ENCODE data around the gene TMEM132C. TPM values are rescaled to one million over a fixed set of nuclear protein-coding genes. Genes with fewer than 3 reads are reported as not detected.
"Not testable (repeated sequence)": the region's sequence is repeated elsewhere in the genome, so short reads cannot be mapped to it uniquely, and the experiment has no call there.

Gene TMEM132C
- 0.06 TPM in 2 replicates for total RNA-seq (2014; rRNA removed; shearing (Covaris generic))

DNA sequence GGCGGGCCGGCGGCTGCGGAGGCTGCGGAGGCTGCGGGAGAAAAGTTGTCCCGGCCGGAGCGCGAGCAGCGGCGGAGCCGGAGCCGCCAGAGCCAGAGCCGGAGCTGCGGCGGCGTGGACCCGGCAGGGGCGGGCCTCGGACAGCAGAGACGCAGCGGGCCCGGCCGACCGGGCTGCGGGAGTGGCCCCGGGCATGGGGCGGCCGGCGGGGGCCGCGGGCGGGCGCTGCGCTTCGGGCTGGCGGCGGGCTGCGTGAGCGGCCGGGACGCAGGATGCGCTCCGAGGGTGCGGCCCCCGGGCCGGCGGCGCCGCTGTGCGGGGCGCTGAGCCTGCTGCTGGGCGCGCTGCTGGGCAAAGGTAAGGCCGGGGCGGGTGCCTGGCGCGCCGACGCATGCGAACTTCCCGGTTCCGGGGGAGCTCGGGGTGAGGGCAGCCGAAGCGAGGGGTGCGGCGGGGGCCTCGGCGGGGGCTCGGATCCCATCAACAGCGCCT, at the start of gene TMEM132C:
Gene TMEM132C, plus strand, starts transcription at position 40 of the 492 bp plus-strand sequence. Its CDS starts 233 bp downstream, at position 273.
- no peak for DNase-seq (ENCODE audit: low spot score)

DNA sequence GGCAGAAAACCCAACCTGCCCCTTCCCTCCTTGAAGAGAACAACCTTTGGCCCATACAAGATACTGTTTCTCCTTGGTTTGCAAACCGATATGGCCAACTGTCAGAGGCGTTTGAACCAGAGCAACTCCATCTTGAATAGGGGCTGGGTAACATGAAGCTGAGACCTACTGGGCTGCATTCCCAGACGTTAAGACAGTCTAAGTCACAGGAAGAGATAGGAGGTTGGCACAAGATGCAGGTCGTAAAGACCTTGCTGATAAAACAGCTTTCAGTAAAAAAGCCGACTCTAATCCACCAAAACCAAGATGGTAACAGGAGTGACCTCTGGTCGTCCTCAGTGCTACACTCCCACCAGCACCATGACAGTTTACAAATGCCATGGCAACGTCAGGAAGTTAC, 42.7 kb upstream of the TMEM132C start:
- no peak for DNase-seq (ENCODE audit: low spot score)

DNA sequence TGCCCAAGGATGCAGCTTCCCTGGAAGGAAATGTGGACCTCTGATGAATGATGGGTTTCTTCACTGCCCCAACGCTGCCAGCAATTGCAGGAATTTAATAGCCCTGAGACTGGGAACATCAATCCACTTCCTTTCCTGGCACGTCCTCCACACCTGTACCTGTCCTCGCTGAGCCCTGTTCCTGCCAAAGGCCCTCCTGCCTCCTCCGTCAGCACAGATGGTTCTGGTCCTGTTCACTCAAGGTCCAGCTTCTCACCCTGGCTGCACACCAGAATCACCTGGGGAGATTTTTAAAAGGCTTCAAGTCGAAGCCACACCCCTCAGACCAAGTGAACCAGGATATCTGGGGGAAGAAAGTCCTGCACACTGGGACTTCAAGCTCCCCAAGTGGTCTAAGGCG, 38.4 kb upstream of the TMEM132C start:
- DNase-seq (ENCODE audit: low spot score) = no peak

DNA sequence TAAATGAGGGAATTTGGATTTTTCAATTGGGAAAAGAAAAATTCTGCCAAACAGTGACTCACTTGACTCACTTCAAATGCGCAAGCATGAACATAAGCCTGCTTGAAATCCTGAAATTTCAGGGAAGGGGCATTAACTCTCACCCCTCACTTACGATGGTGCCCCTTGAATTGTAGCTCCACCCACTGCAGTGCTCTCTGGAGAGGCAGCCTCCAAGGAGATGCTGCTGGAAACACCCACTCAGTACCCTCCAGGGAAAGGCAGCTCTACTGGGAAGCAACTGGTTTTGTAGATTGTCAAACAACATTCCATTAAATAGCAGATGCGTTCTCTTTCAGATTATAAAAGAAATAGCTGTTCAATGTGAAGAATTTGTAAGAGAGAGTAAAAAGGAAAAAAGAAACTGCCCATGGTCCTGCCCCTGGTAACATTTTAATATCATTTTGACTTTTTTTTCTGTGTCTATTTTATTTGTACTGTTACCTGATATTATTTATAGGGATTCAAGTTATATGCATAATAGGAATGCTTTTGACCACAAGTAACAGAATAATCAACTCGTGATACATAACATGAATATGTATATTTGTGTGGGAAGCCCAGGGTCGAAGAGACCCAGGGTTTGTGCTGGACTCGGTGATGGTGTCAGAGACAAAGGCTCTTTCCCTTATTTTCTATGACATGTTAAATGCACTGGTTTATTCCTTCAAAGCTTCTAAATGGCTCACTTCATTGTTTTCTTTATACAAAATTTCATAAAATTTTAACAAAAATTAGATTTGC, 31.1 kb upstream of the TMEM132C start:
- no peak for DNase-seq (ENCODE audit: low spot score)

DNA sequence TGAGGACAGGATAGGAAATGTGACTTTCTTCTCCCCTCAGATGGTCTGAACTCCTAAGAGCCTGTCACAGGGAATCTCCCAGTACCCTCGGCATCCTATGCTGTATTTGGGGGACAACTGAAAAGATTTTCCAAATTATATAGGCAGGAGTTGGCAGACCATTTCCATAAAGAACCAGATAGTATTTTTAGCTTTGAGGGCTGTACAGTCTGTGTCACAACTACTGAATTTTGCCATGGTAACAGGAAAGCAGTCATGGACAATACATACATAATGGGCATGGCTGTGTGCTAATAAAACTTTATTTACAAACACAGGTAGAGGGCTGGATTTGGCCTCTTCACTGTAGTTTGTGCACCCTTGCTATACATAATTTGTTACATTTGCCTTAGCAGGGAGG, 30.4 kb upstream of the TMEM132C start:
- DNase-seq (ENCODE audit: low spot score) = no peak

DNA sequence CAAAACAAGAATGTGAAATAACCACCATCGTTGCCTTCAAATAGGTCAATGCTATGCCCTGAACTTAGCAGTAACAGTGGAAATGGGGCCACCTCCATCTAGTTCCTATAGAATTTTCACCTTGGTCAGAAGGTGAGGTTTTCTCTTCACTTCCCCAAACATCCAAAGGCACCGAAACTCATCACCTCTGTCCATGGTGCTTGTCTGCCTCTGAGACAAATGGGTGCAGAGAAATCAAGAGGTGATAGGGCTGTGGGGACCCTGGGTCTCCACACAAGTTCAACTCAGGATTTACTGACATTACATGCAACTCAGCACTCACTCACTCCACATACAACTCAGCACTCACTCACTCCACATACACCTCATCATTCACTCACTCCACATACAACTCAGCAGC, 26.2 kb upstream of the TMEM132C start:
- DNase-seq (ENCODE audit: low spot score) = no peak

DNA sequence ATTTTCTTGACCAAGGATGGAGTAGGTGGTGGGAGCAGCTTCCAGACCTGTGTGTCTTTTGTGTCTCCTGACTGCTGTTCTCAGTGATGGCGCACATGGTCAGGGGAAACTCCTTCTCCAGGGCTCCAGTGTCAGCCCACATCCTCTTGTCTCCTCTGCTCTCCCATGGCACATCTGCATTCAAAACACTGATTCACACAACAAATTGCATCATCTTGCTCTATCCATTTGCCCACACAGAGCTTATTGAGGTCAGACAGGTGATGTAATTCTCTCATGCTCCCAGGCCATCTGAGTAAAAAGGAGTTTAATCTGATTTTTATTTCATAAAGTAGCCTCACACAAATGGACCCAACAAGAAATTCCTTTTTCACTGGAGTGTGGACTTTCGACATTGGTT, 21.8 kb upstream of the TMEM132C start:
- peak; percentile 13 for DNase-seq (ENCODE audit: low spot score)

DNA sequence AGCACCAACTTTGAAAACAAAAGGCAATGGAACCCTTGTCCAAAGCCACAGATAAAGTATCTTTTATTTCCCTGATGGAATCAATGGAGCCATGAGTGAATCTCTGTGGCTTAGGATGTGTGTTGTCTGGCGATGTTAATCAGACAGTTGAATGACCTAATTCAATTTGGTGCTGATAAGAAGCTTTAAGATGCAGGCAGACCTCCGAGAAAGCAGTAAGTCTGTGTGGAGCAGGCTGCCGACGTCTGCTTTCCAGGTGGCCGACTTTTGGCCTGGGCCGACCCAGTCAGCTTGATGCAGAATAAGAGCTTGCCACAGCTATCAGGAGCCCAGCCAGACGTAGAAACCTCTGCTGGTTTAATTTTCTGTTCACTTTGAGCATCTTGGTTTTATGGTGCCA, 21.1 kb upstream of the TMEM132C start:
- no peak for DNase-seq (ENCODE audit: low spot score)

DNA sequence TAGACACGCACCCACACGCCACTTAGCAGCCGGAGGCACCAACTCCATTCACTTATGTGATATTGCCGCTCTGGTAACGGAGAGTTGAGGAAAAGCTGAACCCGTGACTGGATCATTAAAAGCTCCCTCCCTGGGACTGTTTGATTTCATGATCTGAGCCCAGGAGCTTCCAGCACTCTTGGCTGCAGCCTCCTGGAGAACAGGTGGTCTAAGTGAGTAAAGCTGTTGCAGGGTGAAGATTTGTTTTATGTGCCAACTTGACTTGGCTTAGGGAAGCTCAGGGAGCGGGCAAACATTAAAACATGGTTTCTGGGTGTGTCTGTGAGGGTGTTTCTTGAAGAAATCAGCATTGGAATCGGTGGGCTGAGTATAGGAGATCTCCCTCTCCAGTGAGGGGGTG, 16.9 kb upstream of the TMEM132C start:
- DNase-seq (ENCODE audit: low spot score) = no peak

DNA sequence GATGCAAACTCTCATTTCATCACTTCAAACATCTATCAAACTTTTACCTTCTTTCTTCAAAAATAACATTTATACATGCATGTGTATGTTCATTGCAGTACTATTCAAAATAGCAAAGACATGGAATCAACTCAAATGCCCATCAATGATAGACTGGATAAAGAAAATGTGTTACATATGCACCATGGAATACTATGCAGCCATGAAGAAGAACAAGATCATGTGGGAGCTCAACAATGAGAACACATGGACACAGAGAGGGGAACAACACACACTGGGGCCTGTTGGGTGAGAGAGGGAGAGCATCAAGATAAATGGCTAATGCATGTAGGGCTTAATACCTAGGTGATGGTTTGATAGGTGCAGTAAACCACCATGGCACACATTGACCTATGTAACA, 13.1 kb upstream of the TMEM132C start:
- not testable (repeated sequence) for DNase-seq (ENCODE audit: low spot score)

DNA sequence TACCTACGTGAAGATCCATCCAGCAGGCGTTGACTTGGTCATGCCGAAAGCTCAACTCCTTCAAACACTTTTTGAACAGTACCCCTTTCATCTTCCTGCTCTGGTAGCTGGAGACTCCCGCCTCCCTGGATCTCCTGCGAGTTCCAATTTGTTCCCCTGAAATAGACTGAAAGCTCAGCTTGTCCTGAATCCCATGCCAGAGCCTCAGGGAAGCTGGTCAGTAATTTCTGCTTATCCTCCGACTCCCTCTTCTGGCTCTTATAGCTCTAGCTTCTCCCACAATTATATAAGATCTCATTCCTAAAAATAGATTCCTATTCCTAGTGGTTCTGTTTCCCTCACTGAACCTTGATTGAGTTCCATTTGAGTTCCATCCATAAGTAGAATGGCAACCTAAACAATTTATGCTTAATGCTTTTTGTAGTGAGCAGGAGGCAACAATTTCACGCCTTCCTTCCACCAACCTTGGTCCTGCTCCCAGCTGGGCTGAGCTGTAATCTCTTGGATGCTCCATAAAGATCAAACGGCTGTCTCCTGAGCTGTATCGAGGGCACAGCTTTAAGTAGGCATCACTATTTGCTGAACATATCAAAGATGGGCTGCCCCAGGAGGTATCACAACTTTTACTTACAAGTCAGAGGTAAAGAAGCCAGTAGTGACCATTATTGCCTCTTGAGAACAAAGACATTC, 8.0 kb upstream of the TMEM132C start:
- peak; percentile 40 for DNase-seq (ENCODE audit: low spot score)

DNA sequence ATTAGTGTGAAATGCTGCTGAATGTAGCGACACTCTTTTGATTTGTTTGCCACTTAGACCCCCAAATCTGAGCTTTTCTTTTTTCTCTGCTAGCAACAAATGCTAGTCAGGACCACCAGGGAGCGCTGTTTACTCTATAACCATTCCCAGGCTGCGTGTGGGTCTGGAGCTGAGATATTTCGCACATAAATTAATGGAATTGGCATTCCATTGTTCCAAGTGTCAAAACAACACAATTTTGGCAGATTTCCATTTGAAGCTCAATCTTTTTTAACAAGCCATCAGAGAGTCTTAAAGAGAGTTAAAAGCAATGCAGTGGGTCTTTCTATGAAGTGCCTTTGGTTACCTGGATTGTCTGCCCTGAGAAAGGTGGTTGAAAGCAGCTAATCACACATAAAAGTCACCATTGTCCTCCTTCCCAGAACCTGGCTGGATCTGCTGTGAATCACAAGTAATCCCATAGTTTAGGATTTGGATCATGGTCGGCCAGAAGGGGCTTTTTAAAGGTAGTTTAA, 7.4 kb upstream of the TMEM132C start:
- peak; percentile 14 for DNase-seq (ENCODE audit: low spot score)

DNA sequence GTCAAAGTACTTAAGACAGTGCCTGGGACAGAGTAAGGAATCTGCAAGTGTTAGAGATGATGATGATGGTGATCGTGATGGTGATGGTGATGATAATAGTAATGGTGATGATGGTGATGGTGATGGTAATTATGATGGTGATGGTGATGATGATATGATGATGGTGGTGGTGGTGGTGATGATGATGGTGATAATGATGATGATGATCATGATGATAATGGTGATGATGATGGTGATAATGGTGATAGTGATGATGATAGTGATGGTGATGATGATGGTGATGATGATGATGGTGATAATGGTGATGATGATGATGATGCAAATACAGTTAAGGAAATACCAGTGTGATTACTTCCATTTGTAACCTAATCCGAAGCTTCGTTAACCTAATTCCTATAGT, 5.2 kb upstream of the TMEM132C start:
- no peak for DNase-seq (ENCODE audit: low spot score)

DNA sequence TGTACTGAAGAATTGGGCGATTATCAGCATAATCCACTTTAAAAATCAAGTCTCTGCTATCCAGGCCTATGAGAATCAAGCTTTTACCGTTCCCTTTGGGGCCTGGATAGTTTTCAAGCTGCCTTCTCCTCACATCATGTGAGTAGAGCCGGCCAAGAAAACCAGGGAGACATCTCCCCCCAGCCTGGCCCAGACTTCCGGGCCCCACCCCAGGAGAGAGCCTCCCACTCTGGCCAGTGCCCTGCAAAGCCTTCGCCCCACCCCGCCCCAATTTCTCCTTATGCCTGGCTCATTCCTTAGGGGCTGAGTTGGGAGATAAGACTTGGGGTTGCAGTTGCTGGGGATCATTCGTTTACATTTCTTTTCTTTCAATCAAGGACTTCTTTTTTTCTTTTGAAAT, 1.4 kb upstream of the TMEM132C start:
- DNase-seq (ENCODE audit: low spot score) = no peak

DNA sequence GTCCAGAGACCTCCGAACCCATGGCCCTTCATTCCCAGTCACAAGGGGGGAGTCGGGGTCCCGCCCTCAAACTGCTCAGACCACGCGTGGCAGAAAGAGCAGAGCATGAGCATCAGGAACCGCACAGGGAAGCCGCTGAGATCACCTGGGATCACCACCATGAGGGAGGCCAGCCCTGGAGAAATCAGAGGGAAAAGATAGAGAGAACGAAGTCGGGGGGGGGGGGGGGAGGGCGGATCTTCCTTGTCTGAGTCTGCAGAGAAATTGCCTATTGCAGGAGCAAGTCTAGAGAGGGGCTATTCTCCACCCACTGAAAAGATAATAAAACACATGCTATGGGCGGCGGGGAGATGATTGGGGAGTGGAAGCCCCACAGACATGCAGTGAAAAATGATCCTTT, 884 bp upstream of the TMEM132C start:
- no peak for DNase-seq (ENCODE audit: low spot score)

DNA sequence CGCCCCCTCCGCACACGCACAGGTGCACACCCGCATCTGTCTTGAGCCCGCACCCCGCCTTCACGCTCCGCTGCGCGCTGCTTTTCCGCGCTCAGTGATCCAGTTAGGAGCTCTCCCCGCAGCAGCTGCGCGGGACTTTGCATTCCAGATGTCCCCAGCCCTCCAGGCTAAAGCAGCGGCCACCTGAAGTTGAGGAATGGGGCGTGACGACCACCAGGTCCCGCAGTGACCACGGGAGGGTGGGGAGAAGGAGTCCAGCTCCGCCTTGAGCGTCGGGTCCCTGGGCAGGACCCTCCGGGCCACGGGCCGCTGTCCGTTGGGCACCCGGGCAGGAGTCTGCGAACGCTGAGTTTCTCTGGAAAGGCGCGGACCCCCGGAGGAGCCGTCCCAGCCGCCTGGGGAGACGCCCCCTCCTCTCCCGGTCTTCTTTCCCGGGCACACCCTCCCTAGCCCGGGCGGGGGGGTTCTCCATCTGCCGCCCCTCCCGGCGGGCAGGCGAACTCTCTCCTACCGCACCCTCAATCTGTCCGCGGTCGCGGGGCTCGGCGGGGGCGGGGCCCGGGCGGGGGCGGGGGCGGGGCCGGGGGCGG, 334 bp upstream of the TMEM132C start:
- no peak for DNase-seq (ENCODE audit: low spot score)

DNA sequence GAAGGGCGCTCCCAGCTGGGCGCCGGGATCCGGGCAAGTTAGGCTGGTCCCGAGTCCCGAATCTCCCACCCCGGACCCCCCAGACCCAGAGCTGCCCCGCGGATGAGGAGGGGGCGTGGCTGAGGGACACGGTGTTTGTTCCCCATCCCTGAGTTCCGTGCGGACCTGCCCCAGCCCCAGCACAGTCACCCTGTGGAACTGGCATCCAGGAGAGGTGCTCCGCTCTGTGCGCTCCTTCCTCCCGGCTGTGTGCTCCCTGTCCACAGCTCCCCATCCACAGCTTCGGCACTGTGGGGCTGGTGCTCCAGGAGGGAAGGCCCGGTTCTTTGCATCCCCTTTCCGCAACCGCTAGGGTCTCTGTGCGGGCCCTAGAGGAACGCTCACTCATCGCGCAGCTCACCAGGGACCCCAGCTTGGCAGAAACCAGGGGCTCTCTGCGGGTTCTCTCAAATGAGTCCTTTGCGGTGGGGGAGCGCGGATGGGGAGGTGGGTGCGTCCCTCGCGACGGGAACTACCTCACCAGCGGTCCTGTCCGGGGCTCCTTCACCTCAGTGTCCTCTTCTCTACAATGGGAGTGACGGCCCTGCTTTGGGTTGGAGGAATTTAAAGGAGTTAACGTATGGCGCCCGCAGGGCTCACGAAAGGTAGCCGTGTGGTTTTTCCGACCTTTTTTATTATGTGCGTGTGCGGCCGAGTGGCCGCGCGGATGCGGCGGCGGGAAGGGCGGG, 845 bp downstream of the TMEM132C start:
- DNase-seq (ENCODE audit: low spot score) = no peak

DNA sequence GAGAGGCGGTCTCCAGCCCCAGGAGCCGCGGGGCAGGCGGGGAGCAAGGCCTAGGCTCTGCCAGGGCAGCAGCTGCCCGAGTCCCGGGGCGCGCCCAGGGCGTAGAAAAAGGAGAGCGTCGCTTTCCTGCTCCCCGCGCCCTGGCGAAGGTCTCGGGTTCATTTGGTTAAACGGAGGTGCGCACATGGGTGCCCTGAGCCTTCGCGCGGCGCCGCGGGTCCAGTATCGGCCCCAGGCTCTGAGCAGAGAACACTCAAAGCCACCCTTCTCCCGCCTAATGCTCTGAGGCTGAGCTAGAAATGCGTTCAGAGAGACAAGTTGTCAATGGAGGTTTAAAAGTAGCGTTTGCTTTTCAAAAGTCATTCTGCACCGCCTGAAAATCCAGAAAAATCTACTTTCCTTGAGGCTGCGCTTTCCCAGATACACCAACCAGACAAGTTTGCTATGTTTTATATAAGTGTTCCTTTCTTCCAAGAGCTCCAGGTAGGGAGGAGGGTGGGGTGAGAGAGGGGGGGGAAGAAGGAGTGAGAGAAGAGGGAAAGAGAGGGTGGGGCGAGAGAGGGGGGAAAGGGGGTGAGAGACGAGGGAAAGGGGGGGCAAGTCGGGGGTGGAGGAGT, 1.5 kb downstream of the TMEM132C start:
- DNase-seq (ENCODE audit: low spot score) = no peak

DNA sequence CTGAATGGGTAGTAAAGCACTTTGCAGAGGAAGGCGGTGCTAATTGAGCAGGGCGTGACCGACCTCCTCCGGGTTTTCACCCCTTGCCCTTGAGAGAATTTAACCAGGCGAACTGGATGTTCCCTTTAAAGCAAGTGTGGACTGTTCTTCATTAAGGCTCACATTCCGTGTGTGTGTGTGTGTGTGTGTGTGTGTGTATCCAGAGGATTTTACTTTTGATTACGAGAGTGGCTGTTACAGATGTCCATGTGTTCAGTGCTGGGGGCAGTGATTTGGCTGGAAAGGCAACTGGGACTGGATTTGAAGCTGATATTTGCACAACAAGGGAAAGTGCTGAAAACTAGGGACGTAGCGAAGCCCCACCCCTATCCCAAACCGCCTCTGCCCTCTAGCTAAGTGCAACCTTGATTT, 2.2 kb downstream of the TMEM132C start:
- no peak for DNase-seq (ENCODE audit: low spot score)

DNA sequence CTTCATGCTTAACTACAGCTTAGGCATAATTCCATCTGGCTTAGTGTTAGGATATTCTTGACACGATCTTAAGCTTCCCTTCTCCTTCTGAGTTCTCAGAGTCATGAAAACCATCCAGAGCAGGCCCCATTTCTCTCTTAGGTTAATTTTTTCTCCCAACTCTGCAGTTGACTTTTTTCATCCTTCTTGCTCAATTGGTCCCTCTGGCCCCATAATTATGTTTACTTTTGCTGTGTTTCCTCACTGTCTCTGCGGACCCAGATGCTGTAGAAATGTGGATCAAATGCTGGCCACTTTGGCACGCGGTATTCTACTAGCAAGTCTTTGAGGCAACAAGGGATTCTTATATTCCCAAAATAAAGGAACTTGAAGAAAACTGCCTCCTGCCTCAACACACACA, 9.5 kb downstream of the TMEM132C start:
- no peak for DNase-seq (ENCODE audit: low spot score)

DNA sequence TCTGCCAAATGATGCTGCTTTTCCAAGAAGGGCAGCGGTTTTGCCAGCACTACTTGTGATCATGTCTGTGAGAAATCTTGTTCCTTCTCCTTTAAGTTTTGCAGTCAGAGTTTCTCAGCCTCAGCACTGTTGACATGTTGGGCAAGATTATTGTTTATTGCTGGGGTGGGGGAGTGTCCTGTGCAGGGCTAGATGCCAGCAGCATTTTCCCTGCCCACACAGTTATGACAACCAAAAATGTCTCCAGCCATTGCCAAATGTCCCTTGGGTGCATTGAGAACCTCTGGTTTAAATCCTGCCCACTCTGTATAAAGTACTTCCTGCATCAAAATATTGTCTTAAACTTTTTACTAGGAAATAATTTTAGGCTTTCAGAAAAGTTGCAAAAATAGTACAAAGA, 20.0 kb downstream of the TMEM132C start:
- peak; percentile 21 for DNase-seq (ENCODE audit: low spot score)

All from H4 (cell line).